Measurements from ENCODE around the gene ERCC6L2. TPM values are rescaled to one million over a fixed set of nuclear protein-coding genes. Genes with fewer than 3 reads are reported as not detected.

ERCC6L2 gene
- total and polyA plus RNA-seq, 2 experiments from 2014 or later: 33.5 to 80.6 TPM

DNA sequence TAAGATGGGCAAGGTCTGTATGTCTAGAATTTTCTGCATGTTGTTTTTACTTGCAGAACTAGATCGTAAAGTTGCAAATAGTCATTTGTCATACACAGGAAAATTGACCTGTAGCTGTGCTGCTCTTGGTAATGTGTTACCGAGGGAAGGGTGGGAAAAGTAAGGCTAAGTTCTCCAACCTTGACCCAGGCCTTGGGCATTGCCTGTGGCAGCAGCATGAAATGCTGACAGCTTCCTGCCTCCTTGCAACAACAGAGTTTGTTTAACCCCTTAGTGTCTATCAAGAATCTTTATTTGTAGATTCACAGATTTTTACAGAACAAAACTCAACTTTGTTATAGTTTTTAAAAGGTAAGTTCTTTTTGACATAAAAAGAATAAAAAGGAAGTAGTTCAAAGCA, 48.3 kb downstream of the ERCC6L2 start:
- no peaks in the 10 kb centered on the region for H3K27me3 Mint-ChIP-seq (ENCODE audit: insufficient read depth, low read depth, poor library complexity)
- H3K4me1 ChIP-seq (ENCODE audit: insufficient read depth): peaks cover 8% of the 10 kb centered on the region
- no peak overlapping the region for H3K4me2 ChIP-seq
- no peaks in the 10 kb centered on the region for H3K9me2 ChIP-seq (ENCODE audit: insufficient read depth)
- H3K4me1 Mint-ChIP-seq: peaks cover 15% of the 10 kb centered on the region; the same call in 2 of the 3 replicates
- TF ChIP-seq EZH2 (IDR thresholded peaks at IDR 0.05; ENCODE audit: low read depth, unreplicated experiment) (no peak), STAT1 (IDR thresholded peaks at IDR 0.05; ENCODE audit: unreplicated experiment) (no peak), CREB1 (CRISPR knock-in tag; IDR thresholded peaks at IDR 0.05; ENCODE audit: low read depth) (no peak), ZNF114 (CRISPR knock-in tag; IDR thresholded peaks at IDR 0.05) (no peak), EZH2phosphoT487 (IDR thresholded peaks at IDR 0.05; ENCODE audit: unreplicated experiment) (no peak), NANOG (IDR thresholded peaks at IDR 0.05; ENCODE audit: borderline replicate concordance) (no peak), POLR2AphosphoS5 (IDR thresholded peaks at IDR 0.05; ENCODE audit: low read depth) (no peak), JUNB (IDR thresholded peaks at IDR 0.05; ENCODE audit: unreplicated experiment) (no peak), ZNF331 (CRISPR knock-in tag; IDR thresholded peaks at IDR 0.05; ENCODE audit: low read depth) (no peak)
- TF ChIP-seq, protein P1, sequence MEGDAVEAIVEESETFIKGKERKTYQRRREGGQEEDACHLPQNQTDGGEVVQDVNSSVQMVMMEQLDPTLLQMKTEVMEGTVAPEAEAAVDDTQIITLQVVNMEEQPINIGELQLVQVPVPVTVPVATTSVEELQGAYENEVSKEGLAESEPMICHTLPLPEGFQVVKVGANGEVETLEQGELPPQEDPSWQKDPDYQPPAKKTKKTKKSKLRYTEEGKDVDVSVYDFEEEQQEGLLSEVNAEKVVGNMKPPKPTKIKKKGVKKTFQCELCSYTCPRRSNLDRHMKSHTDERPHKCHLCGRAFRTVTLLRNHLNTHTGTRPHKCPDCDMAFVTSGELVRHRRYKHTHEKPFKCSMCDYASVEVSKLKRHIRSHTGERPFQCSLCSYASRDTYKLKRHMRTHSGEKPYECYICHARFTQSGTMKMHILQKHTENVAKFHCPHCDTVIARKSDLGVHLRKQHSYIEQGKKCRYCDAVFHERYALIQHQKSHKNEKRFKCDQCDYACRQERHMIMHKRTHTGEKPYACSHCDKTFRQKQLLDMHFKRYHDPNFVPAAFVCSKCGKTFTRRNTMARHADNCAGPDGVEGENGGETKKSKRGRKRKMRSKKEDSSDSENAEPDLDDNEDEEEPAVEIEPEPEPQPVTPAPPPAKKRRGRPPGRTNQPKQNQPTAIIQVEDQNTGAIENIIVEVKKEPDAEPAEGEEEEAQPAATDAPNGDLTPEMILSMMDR (conservative IDR thresholded peaks at IDR 0.05; ENCODE audit: low read depth in 2 of 2): no peak
- TF ChIP-seq, protein P2, sequence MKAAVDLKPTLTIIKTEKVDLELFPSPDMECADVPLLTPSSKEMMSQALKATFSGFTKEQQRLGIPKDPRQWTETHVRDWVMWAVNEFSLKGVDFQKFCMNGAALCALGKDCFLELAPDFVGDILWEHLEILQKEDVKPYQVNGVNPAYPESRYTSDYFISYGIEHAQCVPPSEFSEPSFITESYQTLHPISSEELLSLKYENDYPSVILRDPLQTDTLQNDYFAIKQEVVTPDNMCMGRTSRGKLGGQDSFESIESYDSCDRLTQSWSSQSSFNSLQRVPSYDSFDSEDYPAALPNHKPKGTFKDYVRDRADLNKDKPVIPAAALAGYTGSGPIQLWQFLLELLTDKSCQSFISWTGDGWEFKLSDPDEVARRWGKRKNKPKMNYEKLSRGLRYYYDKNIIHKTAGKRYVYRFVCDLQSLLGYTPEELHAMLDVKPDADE (IDR thresholded peaks at IDR 0.05): no peak
- TF ChIP-seq, protein P3, sequence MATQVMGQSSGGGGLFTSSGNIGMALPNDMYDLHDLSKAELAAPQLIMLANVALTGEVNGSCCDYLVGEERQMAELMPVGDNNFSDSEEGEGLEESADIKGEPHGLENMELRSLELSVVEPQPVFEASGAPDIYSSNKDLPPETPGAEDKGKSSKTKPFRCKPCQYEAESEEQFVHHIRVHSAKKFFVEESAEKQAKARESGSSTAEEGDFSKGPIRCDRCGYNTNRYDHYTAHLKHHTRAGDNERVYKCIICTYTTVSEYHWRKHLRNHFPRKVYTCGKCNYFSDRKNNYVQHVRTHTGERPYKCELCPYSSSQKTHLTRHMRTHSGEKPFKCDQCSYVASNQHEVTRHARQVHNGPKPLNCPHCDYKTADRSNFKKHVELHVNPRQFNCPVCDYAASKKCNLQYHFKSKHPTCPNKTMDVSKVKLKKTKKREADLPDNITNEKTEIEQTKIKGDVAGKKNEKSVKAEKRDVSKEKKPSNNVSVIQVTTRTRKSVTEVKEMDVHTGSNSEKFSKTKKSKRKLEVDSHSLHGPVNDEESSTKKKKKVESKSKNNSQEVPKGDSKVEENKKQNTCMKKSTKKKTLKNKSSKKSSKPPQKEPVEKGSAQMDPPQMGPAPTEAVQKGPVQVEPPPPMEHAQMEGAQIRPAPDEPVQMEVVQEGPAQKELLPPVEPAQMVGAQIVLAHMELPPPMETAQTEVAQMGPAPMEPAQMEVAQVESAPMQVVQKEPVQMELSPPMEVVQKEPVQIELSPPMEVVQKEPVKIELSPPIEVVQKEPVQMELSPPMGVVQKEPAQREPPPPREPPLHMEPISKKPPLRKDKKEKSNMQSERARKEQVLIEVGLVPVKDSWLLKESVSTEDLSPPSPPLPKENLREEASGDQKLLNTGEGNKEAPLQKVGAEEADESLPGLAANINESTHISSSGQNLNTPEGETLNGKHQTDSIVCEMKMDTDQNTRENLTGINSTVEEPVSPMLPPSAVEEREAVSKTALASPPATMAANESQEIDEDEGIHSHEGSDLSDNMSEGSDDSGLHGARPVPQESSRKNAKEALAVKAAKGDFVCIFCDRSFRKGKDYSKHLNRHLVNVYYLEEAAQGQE (IDR thresholded peaks at IDR 0.05; ENCODE audit: unreplicated experiment): no peak
- TF ChIP-seq, protein P4, sequence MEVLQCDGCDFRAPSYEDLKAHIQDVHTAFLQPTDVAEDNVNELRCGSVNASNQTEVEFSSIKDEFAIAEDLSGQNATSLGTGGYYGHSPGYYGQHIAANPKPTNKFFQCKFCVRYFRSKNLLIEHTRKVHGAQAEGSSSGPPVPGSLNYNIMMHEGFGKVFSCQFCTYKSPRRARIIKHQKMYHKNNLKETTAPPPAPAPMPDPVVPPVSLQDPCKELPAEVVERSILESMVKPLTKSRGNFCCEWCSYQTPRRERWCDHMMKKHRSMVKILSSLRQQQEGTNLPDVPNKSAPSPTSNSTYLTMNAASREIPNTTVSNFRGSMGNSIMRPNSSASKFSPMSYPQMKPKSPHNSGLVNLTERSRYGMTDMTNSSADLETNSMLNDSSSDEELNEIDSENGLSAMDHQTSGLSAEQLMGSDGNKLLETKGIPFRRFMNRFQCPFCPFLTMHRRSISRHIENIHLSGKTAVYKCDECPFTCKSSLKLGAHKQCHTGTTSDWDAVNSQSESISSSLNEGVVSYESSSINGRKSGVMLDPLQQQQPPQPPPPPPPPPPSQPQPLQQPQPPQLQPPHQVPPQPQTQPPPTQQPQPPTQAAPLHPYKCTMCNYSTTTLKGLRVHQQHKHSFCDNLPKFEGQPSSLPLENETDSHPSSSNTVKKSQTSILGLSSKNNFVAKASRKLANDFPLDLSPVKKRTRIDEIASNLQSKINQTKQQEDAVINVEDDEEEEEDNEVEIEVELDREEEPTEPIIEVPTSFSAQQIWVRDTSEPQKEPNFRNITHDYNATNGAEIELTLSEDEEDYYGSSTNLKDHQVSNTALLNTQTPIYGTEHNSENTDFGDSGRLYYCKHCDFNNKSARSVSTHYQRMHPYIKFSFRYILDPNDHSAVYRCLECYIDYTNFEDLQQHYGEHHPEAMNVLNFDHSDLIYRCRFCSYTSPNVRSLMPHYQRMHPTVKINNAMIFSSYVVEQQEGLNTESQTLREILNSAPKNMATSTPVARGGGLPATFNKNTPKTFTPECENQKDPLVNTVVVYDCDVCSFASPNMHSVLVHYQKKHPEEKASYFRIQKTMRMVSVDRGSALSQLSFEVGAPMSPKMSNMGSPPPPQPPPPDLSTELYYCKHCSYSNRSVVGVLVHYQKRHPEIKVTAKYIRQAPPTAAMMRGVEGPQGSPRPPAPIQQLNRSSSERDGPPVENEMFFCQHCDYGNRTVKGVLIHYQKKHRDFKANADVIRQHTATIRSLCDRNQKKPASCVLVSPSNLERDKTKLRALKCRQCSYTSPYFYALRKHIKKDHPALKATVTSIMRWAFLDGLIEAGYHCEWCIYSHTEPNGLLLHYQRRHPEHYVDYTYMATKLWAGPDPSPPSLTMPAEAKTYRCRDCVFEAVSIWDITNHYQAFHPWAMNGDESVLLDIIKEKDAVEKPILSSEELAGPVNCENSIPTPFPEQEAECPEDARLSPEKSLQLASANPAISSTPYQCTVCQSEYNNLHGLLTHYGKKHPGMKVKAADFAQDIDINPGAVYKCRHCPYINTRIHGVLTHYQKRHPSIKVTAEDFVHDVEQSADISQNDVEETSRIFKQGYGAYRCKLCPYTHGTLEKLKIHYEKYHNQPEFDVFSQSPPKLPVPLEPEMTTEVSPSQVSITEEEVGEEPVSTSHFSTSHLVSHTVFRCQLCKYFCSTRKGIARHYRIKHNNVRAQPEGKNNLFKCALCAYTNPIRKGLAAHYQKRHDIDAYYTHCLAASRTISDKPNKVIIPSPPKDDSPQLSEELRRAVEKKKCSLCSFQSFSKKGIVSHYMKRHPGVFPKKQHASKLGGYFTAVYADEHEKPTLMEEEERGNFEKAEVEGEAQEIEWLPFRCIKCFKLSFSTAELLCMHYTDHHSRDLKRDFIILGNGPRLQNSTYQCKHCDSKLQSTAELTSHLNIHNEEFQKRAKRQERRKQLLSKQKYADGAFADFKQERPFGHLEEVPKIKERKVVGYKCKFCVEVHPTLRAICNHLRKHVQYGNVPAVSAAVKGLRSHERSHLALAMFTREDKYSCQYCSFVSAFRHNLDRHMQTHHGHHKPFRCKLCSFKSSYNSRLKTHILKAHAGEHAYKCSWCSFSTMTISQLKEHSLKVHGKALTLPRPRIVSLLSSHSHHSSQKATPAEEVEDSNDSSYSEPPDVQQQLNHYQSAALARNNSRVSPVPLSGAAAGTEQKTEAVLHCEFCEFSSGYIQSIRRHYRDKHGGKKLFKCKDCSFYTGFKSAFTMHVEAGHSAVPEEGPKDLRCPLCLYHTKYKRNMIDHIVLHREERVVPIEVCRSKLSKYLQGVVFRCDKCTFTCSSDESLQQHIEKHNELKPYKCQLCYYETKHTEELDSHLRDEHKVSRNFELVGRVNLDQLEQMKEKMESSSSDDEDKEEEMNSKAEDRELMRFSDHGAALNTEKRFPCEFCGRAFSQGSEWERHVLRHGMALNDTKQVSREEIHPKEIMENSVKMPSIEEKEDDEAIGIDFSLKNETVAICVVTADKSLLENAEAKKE (CRISPR knock-in tag; IDR thresholded peaks at IDR 0.05): no peak
- no peaks in the 10 kb centered on the region for H3F3A ChIP-seq (replicated peaks; ENCODE audit: low read depth)
- H3K4me3 ChIP-seq: no peak overlapping the region
- H3K36me3 Mint-ChIP-seq (ENCODE audit: low read depth): peaks cover 61% of the 10 kb centered on the region
- no peak overlapping the region for H2AFZ ChIP-seq
- H3K36me3 ChIP-seq (ENCODE audit: insufficient read depth): peaks cover 30% of the 10 kb centered on the region; the same call in 1 of the 2 replicates
- no peaks in the 10 kb centered on the region for H4K20me1 ChIP-seq (replicated peaks; ENCODE audit: insufficient read depth)
- no peaks in the 10 kb centered on the region for H3K27me3 ChIP-seq (ENCODE audit: insufficient read depth)
- peak; percentile 35; the same call in 2 of the 3 replicates for ATAC-seq
- DNase-seq (ENCODE audit: low spot score): peak; percentile 24
- H3K27ac ChIP-seq (ENCODE audit: low read depth): no peak overlapping the region
- no peak overlapping the region for H3K4me3 Mint-ChIP-seq
- H3K79me2 ChIP-seq (replicated peaks; ENCODE audit: insufficient read depth): no peaks in the 10 kb centered on the region
- peaks cover 8% of the 10 kb centered on the region; the same call in 2 of the 3 replicates for H3K9me3 Mint-ChIP-seq
- H3K27ac Mint-ChIP-seq: no peak overlapping the region
